HG02571 (cell line): ENCODE results near the gene STRBP.

Experiments
- ATAC-seq: cut with Tn5 transposase; IDR thresholded peaks from one replicate; pipeline ENCODE4 v1.9.1; 2021; ENCODE audit warnings: mild to moderate bottlenecking, moderate library complexity; ENCODE audit not compliant: unreplicated experiment

Gene STRBP

DNA sequence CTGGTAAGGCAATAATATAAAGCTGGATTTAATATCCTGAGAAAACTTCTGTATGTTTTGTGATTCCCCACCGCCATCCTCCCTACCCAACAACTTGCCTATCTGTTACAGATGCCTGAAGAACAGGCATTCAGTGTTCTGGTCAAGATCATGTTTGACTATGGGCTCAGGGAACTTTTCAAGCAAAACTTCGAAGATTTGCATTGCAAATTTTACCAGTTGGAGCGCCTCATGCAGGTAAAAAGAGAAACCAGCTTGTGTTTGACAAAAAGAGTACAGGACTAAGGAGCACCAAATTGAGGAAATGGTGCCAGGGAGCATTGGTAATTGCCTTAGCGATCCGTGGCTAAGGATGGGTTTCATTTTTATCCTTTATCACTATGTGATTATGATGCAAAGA, 194.9 kb downstream of the STRBP start:
- ATAC-seq: no peak

- ATAC-seq: no peak
Measured at GRCh38 chr9:123072407-123072995, 195.9 kb downstream of the STRBP start.
